ENCODE data around the gene ZIC1.

DNA sequence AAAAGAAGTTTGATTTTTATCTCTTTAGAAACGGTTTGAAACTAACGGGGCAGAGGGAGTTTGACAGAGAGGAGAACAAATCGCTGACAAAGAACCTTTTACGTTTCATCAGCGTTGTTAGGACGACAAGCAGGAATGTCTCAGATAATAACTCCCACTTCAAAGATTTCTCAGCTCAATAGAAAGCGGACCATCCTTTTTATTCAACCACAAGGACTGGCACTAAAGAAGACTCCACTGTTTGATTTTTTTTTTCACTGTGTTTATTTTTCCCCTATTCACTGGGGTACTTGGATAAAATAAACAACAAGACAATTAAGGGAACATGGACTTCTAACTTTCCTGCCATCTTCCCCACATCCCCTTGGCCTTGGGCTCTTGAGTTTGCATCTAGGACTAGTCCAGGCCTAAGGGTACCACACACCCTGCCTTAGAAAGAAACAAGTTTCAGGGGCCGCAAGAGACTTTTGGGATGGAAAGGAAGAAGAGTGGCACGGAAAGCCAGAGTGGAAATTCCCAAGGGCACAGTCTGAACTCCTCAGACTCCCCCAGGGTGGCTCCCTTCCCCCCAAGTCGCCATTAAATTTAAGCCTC is 21.8 kb upstream of the ZIC1 start:
- TF ChIP-seq POLR2A (IDR thresholded peaks at IDR 0.05) (no peak), POLR2AphosphoS5 (IDR thresholded peaks at IDR 0.05) (no peak)
- TF ChIP-seq, protein P1, sequence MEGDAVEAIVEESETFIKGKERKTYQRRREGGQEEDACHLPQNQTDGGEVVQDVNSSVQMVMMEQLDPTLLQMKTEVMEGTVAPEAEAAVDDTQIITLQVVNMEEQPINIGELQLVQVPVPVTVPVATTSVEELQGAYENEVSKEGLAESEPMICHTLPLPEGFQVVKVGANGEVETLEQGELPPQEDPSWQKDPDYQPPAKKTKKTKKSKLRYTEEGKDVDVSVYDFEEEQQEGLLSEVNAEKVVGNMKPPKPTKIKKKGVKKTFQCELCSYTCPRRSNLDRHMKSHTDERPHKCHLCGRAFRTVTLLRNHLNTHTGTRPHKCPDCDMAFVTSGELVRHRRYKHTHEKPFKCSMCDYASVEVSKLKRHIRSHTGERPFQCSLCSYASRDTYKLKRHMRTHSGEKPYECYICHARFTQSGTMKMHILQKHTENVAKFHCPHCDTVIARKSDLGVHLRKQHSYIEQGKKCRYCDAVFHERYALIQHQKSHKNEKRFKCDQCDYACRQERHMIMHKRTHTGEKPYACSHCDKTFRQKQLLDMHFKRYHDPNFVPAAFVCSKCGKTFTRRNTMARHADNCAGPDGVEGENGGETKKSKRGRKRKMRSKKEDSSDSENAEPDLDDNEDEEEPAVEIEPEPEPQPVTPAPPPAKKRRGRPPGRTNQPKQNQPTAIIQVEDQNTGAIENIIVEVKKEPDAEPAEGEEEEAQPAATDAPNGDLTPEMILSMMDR (IDR thresholded peaks at IDR 0.05), result no peak
